Motor neuron (in vitro differentiated cells): ENCODE data around the gene CCDC66. TPM values are rescaled to one million over a fixed set of nuclear protein-coding genes. Genes with fewer than 3 reads are reported as not detected.
"Not testable (repeated sequence)": the region's sequence is repeated elsewhere in the genome, so short reads cannot be mapped to it uniquely, and the experiment has no call there.

Source experiments
- ATAC-seq, 8 experiments: fragments of 200-7000 bp; cut with Tn5 transposase; replicated peaks in 6 of 8; 2 replicates each; pipeline ENCODE4 v1.8.0; 2021; ENCODE audit warnings: mild to moderate bottlenecking in 8 of 8, moderate library complexity in 8 of 8
- H3K27ac ChIP-seq, 2 donors: fragments of 250-450 bp; sonication (Bioruptor Pico); 2 replicates each; pipeline ENCODE4 v1.9.0; 2021; ENCODE audit warnings: antibody characterized with exemption in 2 of 2, mild to moderate bottlenecking in 2 of 2, moderate library complexity in 1 of 2
- H3K4me1 ChIP-seq, 2 donors: fragments of 250-450 bp; sonication (Bioruptor Pico); replicated peaks in 1 of 2; 2 replicates each; pipeline ENCODE4 v1.6.1; 2021; ENCODE audit warnings: antibody characterized with exemption in 2 of 2, mild to moderate bottlenecking in 2 of 2, moderate library complexity in 1 of 2
- H3K4me3 ChIP-seq, 5 donors: fragments of 250-450 bp; sonication (Bioruptor Pico); 2 replicates each; pipeline ENCODE4 v1.9.0; 2021; ENCODE audit warnings: antibody characterized with exemption in 5 of 5, mild to moderate bottlenecking in 5 of 5, moderate library complexity in 4 of 5
- WGBS, 10 experiments: fragments of 450-650 bp; shearing (Covaris generic); methylation state at CpG; one replicate each; pipeline ENCODE4 v1.0.0; 2022; 5-methylcytosine and 5-hydroxymethylcytosine counted together
- in situ Hi-C, 9 experiments: fragments of 400-800 bp; cut with MboI; loops; one replicate each; pipeline ENCODE4 v1.15.0; 2021; ENCODE audit warnings: low sequenced_read_pairs in 9 of 9, low pct_unique_long_range_greater_than_20kb in 2 of 9; ENCODE audit not compliant: unreplicated experiment in 9 of 9
- total RNA-seq, 8 experiments: library from RNA; unstranded; fragments of 300-600 nt; gene quantifications; 2 replicates each; pipeline versions ENCODE4 v1.2.3 to v1.2.4, GENCODE V29; 2022

CCDC66 gene
- total RNA-seq, result 10 to 100 TPM; 16.6 to 82.2 (median 34.8) TPM

DNA sequence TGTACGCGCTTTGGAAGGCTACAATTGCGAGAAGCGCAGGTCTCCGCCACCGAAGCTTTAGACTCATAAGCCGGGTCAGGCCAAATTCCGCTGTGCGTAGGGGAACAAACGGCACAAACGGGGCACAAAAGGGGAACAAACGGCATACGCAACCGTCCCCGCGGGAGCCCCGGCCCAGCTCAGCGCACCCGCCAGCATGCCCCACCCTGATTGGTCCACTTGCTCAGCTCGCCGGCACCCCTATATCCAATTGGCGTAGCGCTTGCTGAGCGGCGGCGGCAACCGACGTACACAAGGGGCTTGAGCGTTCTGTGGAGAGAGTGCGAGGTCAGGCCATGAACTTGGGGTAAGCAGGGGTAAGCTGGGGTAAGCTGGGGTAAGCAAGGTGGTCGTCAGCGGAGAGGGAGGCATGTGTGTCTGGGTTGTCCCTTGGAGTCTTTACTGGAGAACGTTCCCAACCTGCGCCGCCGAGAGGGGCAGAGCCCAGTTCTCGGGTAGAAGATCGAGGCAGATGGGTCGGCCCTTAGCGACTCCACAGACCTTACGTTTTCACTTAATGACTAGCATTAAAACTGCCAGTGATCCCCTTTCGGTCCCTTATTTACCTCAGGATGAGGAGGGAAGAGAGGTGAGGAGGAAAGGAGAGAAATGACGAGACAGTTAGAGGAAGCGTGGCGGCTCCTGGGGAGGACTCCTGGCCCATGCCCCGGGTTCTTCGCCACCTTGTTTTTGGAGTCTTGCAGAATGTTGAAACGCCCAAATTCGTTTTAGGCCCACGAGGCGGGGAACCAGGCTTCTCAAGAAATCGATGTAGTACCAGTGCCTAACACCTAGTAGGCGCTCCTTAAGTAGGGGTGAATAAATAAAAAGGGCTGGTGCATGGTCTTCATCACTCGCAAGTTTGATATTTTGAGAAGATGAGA, at the start of gene CCDC66:
CCDC66 (plus strand) TSS at position 268 of the 923 bp plus-strand sequence; CDS start at position 336, 68 bp downstream.
- 0 to 1% (median 0%) methylated on average over 1 to 26 of the region's 54 CpGs for WGBS, 10 experiments
- ATAC-seq, result peak; percentile 96 to 100 (median 99)

DNA sequence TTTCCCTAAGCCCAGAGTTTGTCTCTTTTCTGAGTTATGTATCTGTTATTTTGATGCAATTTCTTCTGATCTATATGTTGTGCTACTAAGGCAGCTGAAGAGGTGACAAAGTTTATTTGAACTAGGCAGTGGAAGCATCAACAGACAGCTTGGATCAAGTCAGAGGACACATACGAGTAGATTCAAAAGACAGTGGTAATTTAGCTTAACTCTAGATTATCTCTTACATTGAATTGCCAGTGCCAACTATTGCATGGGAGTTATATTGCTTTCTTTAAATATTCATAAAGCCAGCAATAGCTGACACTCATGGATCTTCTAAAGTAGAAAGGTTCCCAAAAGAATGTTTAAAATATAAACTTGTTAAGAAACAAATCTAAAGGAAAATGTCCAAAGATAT, 37.3 kb upstream of the CCDC66 start:
- no peak for ATAC-seq
- no peak overlapping the region for H3K27ac ChIP-seq
- in situ Hi-C loops, result no loop called here
- no peaks in the 10 kb centered on the region for H3K4me1 ChIP-seq
- 13 to 100% (median 65%) methylated on average over 1 of the region's 1 CpG; no CpG with 5 or more reads in 4 of the 10 experiments for WGBS, 10 experiments
- H3K4me3 ChIP-seq, result no peak overlapping the region

More for the DNA sequence above, at the start of gene CCDC66:
- peak within 1 kb of the TSS; percentile 91 to 96 for H3K27ac ChIP-seq
- peaks cover 6 to 10% of the 10 kb centered on the region in 2 donors for H3K4me1 ChIP-seq
- in situ Hi-C loops, result no loop called here
- H3K4me3 ChIP-seq, result peak within 1 kb of the TSS; percentile 73 to 88 (median 84)

DNA sequence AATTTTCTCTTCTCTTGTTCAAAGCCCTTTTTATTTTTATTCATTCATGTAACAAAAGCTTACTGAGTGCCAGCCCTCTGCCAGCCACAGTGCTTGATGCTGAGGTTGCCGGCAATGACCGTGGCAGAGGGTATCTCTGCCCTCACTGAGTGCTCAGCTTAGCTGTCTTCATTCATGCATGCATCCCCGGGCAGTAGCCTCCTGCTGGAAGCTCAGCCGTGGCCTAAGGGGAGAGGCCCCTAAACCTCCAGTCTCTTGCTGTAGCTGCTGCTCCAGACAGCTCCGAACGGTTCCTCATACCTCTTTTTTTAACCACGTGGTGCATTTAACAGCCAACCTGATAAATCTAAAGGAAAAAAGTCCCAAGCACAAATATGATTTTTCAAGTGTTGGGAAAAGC, 34.6 kb upstream of the CCDC66 start:
- Histone ChIP-seq H3K4me3 (no peak overlapping the region), H3K4me1 (no peaks in the 10 kb centered on the region), H3K27ac (no peak overlapping the region)
- 20 to 73% (median 50%) methylated on average over 1 to 6 of the region's 7 CpGs for WGBS, 10 experiments
- in situ Hi-C loops, result no loop called here
- ATAC-seq, result peak in 1 of 8 experiments; percentile 32

DNA sequence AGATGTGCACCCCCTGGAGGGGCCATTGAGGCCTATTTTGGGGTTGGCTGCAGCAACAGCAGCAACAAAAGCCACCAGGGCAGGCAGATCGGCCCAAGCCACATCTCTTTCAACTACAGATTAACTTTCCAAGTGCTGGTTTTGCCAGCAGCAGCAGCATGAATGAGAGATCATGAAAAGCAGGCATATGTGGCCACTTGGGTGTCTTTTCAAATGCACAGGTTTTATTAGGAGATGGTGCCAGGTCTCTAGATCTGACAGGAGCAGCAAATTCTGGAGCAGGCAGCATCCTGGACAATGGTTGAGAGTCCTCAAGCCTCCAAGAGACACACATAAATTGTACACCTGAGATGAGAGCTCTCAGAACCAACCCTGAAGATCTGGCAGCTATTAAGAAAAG, 31.7 kb upstream of the CCDC66 start:
- no peak overlapping the region for H3K4me3 ChIP-seq
- 20 to 80% (median 39%) methylated on average over 1 of the region's 1 CpG; no CpG with 5 or more reads in 6 of the 10 experiments for WGBS, 10 experiments
- ATAC-seq, result no peak
- no peak overlapping the region for H3K27ac ChIP-seq
- in situ Hi-C loops, result no loop called here
- H3K4me1 ChIP-seq, result no peaks in the 10 kb centered on the region

DNA sequence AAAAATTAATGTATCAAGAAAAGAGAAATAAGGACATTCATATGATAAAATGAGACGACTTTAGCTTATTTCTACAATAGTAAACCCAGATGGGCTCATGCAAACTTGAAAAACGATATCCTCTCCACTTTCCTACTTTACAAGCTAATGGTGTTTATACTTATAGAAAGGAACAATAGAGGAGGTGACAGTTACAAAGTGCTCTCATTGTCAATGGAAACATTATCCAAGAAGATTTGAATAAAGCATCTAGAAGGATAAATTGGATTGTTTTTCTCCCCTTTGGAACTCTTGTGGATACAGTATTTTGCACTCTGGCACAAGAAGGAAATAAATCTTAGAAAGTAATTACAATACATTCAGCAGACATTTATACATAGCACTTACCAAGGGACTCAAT, 20.2 kb upstream of the CCDC66 start:
- Histone ChIP-seq H3K4me3 (no peak overlapping the region), H3K27ac (no peak overlapping the region), H3K4me1 (no peaks in the 10 kb centered on the region)
- in situ Hi-C loops, result no loop called here
- ATAC-seq, result peak in 2 of 8 experiments; percentile 14 to 31
- 4 to 58% (median 34%) methylated on average over 2 of the region's 2 CpGs for WGBS, 10 experiments

DNA sequence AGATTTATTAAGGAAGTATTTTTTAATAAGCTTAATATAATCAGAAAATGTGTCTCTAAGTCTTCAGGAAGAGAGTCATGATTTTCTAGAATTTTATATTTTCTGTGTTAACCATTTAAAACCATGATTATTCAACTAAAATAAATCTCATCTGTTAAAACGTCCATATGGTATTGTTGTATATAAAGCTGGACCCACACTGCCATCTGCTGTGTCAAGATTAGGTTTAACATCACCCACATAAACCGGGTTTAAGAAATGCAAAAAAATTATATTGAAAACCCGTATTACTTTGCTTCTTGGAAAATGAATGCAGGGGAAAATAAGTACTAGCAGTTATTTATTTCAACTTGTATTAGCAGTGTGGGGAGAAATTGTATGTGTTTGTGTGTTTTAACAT, 9.5 kb upstream of the CCDC66 start:
- 0 to 61% (median 20%) methylated on average over 2 to 3 of the region's 3 CpGs for WGBS, 10 experiments
- Histone ChIP-seq H3K27ac (no peak overlapping the region), H3K4me1 (no peaks in the 10 kb centered on the region), H3K4me3 (no peak overlapping the region)
- in situ Hi-C loops, result no loop called here
- ATAC-seq, result no peak

DNA sequence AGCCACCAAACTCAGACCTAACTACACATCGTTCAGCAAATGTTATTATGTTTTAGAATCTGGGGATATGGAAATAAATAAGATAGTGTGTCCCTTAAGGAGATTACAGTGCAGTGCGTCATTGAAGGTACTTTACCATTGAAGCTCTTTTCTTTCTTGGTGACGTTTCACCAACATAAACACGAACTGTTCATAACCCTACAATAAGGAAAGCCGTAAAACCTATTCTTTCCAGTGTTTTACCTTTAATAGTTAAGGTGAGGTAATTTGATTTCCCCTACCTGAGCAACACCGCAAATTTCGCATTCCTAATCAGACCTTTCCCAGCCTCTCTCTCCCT, 826 bp downstream of the CCDC66 start:
- peak in 3 of 8 experiments; percentile 6 to 18 (median 6) for ATAC-seq
- peak overlapping the region in 1 of 2 donors; percentile 91 for H3K27ac ChIP-seq

DNA sequence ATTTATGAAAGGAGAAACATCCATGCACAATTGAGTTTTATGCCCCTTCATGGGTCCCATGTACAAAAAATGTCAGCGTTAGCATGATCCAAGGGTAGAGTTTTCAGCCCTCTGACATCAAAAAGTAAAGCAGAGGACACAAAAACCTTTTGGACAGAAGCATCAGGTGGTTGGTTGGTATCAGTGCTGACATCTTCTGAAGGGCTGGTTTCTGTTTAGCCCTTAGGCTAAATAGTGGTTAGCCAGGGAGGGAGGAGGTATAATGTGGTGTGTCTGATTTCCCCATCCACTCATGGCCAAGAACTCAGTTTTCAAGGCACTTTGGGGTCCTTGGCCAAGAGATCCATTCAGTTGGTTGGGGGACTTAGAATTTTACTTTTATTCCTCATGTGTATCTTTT, 16.5 kb downstream of the CCDC66 start:
- in situ Hi-C loops, result no loop called here
- no peak overlapping the region for H3K27ac ChIP-seq
- 80 to 100% (median 100%) methylated on average over 1 of the region's 1 CpG; no CpG with 5 or more reads in 3 of the 10 experiments for WGBS, 10 experiments
- no peak overlapping the region for H3K4me3 ChIP-seq
- no peaks in the 10 kb centered on the region for H3K4me1 ChIP-seq
- peak in 3 of 8 experiments; percentile 12 to 43 (median 37) for ATAC-seq

More for the DNA sequence above, 826 bp downstream of the CCDC66 start:
- peaks cover 6 to 10% of the 10 kb centered on the region in 2 donors for H3K4me1 ChIP-seq
- peak overlapping the region; percentile 73 to 88 (median 84) for H3K4me3 ChIP-seq
- 0 to 23% (median 9%) methylated on average over 1 to 7 of the region's 7 CpGs for WGBS, 10 experiments
- in situ Hi-C loops, result no loop called here

DNA sequence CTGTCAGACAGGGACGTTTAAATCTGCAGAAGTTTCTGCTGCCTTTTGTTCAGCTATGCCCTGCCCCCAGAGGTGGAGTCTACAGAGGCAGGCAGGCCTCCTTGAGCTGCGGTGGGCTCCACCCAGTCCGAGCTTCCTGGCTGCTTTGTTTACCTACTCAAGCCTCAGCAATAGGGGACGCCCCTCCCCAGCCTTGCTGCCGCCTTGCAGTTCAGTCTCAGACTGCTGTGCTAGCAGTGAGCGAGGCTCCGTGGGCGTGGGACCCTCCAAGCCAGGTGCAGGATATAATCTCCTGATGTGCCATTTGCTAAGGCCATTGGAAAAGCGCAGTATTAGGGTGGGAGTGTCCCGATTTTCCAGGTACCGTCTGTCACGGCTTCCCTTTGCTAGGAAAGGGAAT, 25.0 kb downstream of the CCDC66 start:
- ATAC-seq, H3K4me1 ChIP-seq, in situ Hi-C loops, H3K27ac ChIP-seq, H3K4me3 ChIP-seq: not testable (repeated sequence)
- 100% methylated on average over 2 of the region's 12 CpGs; no CpG with 5 or more reads in 9 of the 10 experiments for WGBS, 10 experiments

DNA sequence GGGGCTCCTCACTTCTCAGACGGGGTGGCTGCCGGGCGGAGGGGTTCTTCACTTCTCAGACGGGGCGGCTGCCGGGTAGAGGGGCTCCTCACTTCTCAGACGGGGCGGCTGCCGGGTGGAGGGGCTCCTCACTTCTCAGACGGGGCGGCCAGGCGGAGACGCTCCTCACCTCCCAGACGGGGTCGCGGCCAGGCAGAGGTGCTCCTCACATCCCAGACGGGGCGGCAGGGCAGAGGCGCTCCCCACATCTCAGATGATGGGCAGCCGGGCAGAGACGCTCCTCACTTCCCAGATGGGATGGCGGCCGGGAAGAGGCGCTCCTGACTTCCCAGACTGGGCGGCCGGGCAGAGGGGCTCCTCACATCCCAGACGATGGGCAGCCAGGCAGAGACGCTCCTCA, 27.3 kb downstream of the CCDC66 start:
- H3K4me3 ChIP-seq, H3K4me1 ChIP-seq, H3K27ac ChIP-seq, in situ Hi-C loops, ATAC-seq: not testable (repeated sequence)
- no CpG with 5 or more reads among the region's 28 CpGs for WGBS, 10 experiments

DNA sequence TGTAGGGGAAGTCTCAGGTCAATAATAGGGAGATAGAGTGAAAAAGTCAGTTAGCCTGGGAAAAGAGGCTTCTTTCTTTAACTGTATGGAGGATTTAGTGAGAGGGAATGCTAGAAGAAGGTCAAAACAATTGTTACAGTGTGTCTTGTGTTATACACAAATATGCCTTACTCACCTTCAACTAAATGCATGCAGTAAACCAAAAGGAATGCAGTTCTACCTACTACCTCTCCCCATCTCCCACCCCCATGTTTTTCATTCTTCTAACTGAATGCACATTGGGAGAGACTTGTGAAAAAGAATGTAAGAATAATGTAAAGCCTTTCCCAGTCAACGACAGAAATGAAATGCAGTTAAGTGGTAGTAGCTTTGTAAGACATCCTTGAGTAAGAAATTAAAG, 33.8 kb downstream of the CCDC66 start:
- peak in 1 of 8 experiments; percentile 33 for ATAC-seq
- H3K27ac ChIP-seq, result no peak overlapping the region
- no peaks in the 10 kb centered on the region for H3K4me1 ChIP-seq
- whole genome bisulfite sequencing, 10 experiments, result 0 to 86% (median 54%) methylated on average over 1 of the region's 1 CpG
- in situ Hi-C loops, result no loop called here
- no peak overlapping the region for H3K4me3 ChIP-seq

DNA sequence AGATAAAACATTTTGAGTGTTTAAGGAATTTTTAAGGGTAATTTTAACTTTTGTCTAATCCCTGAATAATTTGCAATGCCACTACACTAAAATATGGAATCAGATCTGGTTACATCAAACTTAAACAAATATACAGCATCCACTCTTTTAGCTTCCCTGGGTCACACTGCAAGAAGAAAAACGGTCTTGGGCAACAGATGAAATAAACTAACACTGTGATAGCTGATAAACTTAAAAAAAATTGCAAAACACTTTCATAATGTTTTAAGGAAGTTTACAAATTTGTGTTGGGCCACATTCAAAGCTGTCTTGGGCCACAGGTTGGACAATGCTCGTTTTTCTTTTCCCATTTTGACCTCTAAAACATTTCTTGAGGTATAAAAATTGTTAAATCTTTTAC, 34.3 kb downstream of the CCDC66 start:
- ATAC-seq, result peak in 1 of 8 experiments; percentile 36
- 7 to 100% (median 75%) methylated on average over 1 to 2 of the region's 2 CpGs; no CpG with 5 or more reads in 1 of the 10 experiments for WGBS, 10 experiments
- in situ Hi-C loops, result no loop called here
- no peak overlapping the region for H3K4me3 ChIP-seq
- no peak overlapping the region for H3K27ac ChIP-seq
- no peaks in the 10 kb centered on the region for H3K4me1 ChIP-seq

DNA sequence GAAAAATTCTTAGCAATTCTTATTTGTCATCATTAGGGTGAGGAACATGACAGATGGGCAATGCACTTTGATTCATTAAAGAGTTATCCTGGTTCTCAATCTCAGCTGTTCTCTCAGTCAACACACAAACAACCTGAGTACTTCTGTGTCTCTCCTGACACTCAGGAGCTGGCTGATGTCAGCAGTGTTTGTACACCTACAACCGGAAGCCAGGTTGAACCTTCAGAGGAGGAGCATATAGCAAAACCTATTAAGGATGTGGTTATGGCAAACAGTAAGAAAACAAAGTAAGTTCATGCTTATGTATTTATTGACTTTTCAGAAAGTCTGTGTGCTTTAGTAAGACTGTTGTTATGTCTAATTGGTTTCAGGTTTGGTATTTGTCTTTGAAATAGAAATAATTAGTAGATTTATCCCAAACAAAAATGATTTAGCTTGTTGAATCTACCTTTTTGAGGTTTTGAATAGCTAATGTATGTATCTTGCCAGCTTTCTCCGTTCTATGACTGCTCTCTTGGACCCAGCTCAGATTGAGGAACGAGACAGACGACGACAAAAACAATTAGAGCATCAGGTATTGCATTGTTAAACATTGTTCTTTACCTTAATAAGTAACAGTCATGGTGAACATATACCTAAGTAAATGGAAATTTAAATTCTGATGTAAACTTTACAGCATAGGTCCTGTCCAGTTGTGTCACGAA, 36.6 kb downstream of the CCDC66 start:
- no peak overlapping the region for H3K4me3 ChIP-seq
- no peak overlapping the region for H3K27ac ChIP-seq
- in situ Hi-C loops, result no loop called here
- no peak for ATAC-seq
- 50 to 100% (median 92%) methylated on average over 1 to 6 of the region's 6 CpGs for WGBS, 10 experiments
- no peaks in the 10 kb centered on the region for H3K4me1 ChIP-seq
